ENCODE results near the gene IRF6.

IRF6 gene

GRCh38 chr1:209769171-209769904, 36.6 kb downstream of the IRF6 start:
- no peak overlapping the region for H2AK5ac ChIP-seq (ENCODE audit: low read length)
- peaks cover 5% of the 10 kb centered on the region for H3K4me1 ChIP-seq (ENCODE audit: control insufficient read depth, low read depth, low read length)
- H3K27ac ChIP-seq (ENCODE audit: low read depth, low read length), result no peak overlapping the region
- no peaks in the 10 kb centered on the region for H3K79me1 ChIP-seq (ENCODE audit: low read length)
- no peak overlapping the region for H2BK5ac ChIP-seq (ENCODE audit: low read length)
- peak; percentile 34 for DNase-seq
- no CpG with 5 or more reads among the region's 13 CpGs for WGBS (ENCODE audit: extremely low coverage, insufficient coverage, low lambda C conversion rate)
- no peak overlapping the region for H4K5ac ChIP-seq (ENCODE audit: low read length)
- H3K4ac ChIP-seq (ENCODE audit: low read depth, low read length), result no peak overlapping the region
- peak overlapping the region; percentile 1 for H3K56ac ChIP-seq (ENCODE audit: low read length)
- no peak overlapping the region for H2BK120ac ChIP-seq (ENCODE audit: low read depth, low read length)
- H3K36me3 ChIP-seq (ENCODE audit: control insufficient read depth, insufficient read depth, low read length), result no peaks in the 10 kb centered on the region
- H3K23ac ChIP-seq (ENCODE audit: low read length), result no peak overlapping the region
- no peak overlapping the region for H3K18ac ChIP-seq (ENCODE audit: low read length)
- H2BK15ac ChIP-seq (replicated peaks; ENCODE audit: low read depth), result no peak overlapping the region
- no peaks in the 10 kb centered on the region for H3K79me2 ChIP-seq (ENCODE audit: control insufficient read depth, insufficient read depth, low read length)
- no peaks in the 10 kb centered on the region for H3K27me3 ChIP-seq (ENCODE audit: insufficient read depth, low read length, poor library complexity)
- H3K4me2 ChIP-seq (ENCODE audit: low read length), result no peak overlapping the region
- no peak overlapping the region for H3K9ac ChIP-seq (ENCODE audit: low read length)
- H4K8ac ChIP-seq (ENCODE audit: low read depth, low read length), result no peak overlapping the region
- H3K4me3 ChIP-seq (ENCODE audit: low read length), result no peak overlapping the region

- H4K8ac ChIP-seq (ENCODE audit: low read depth, low read length), result no peak overlapping the region
- no peaks in the 10 kb centered on the region for H3K79me2 ChIP-seq (ENCODE audit: control insufficient read depth, insufficient read depth, low read length)
- H3K4me3 ChIP-seq (ENCODE audit: low read length), result no peak overlapping the region
- no peak overlapping the region for H2BK5ac ChIP-seq (ENCODE audit: low read length)
- no CpG with 5 or more reads among the region's 9 CpGs for WGBS (ENCODE audit: extremely low coverage, insufficient coverage, low lambda C conversion rate)
- H3K4me2 ChIP-seq (ENCODE audit: low read length), result no peak overlapping the region
- no peaks in the 10 kb centered on the region for H3K79me1 ChIP-seq (ENCODE audit: low read length)
- H4K5ac ChIP-seq (ENCODE audit: low read length), result no peak overlapping the region
- no peaks in the 10 kb centered on the region for H3K27me3 ChIP-seq (ENCODE audit: insufficient read depth, low read length, poor library complexity)
- no peak for DNase-seq
- H3K36me3 ChIP-seq (ENCODE audit: control insufficient read depth, insufficient read depth, low read length), result no peaks in the 10 kb centered on the region
- no peak overlapping the region for H3K18ac ChIP-seq (ENCODE audit: low read length)
- H3K23ac ChIP-seq (ENCODE audit: low read length), result no peak overlapping the region
- no peak overlapping the region for H2BK15ac ChIP-seq (replicated peaks; ENCODE audit: low read depth)
- no peak overlapping the region for H3K4ac ChIP-seq (ENCODE audit: low read depth, low read length)
- H3K4me1 ChIP-seq (ENCODE audit: control insufficient read depth, low read depth, low read length), result peaks cover 5% of the 10 kb centered on the region
- no peak overlapping the region for H3K9ac ChIP-seq (ENCODE audit: low read length)
- H2BK120ac ChIP-seq (ENCODE audit: low read depth, low read length), result no peak overlapping the region
- no peak overlapping the region for H3K56ac ChIP-seq (ENCODE audit: low read length)
- no peak overlapping the region for H2AK5ac ChIP-seq (ENCODE audit: low read length)
- no peak overlapping the region for H3K27ac ChIP-seq (ENCODE audit: low read depth, low read length)
These were observed 37.6 kb downstream of the IRF6 start for GRCh38 chr1:209768354-209768774.

DNA sequence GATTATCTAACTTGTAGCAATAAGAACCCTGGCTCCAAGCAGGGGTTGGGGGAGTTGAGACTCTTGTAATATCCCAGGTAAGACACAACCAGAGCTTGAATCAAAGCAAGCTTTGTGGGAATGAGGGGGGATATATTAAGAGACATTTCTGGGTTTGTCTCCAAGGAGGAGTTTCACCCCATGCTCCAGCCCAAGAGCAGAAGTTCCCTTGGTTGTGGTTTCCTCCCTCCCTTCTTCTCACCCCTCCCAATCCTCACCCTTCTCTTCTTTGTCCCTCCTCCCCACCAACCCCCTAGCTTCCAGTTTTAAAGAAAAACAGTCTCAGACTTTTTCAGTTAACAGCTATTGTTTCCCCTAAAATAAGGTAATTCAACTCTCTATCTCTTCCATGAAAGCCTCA, 38.2 kb downstream of the IRF6 start:
- Histone ChIP-seq H2AK5ac (ENCODE audit: low read length) (no peak overlapping the region), H4K5ac (ENCODE audit: low read length) (no peak overlapping the region), H3K4me2 (ENCODE audit: low read length) (no peak overlapping the region), H3K4me3 (ENCODE audit: low read length) (no peak overlapping the region), H3K23ac (ENCODE audit: low read length) (no peak overlapping the region), H3K56ac (ENCODE audit: low read length) (no peak overlapping the region), H4K8ac (ENCODE audit: low read depth, low read length) (no peak overlapping the region), H3K4me1 (ENCODE audit: control insufficient read depth, low read depth, low read length) (peaks cover 5% of the 10 kb centered on the region), H3K27me3 (ENCODE audit: insufficient read depth, low read length, poor library complexity) (no peaks in the 10 kb centered on the region), H2BK120ac (ENCODE audit: low read depth, low read length) (no peak overlapping the region), H3K36me3 (ENCODE audit: control insufficient read depth, insufficient read depth, low read length) (no peaks in the 10 kb centered on the region), H3K18ac (ENCODE audit: low read length) (no peak overlapping the region), H3K79me2 (ENCODE audit: control insufficient read depth, insufficient read depth, low read length) (no peaks in the 10 kb centered on the region), H2BK5ac (ENCODE audit: low read length) (no peak overlapping the region), H2BK15ac (replicated peaks; ENCODE audit: low read depth) (no peak overlapping the region), H3K27ac (ENCODE audit: low read depth, low read length) (no peak overlapping the region), H3K79me1 (ENCODE audit: low read length) (no peaks in the 10 kb centered on the region), H3K4ac (ENCODE audit: low read depth, low read length) (no peak overlapping the region), H3K9ac (ENCODE audit: low read length) (no peak overlapping the region)
- DNase-seq, result no peak

GRCh38 chr1:209767096-209767495, 38.8 kb downstream of the IRF6 start:
- Histone ChIP-seq H3K79me1 (ENCODE audit: low read length) (no peaks in the 10 kb centered on the region), H3K56ac (ENCODE audit: low read length) (no peak overlapping the region), H3K9ac (ENCODE audit: low read length) (no peak overlapping the region), H3K4me2 (ENCODE audit: low read length) (no peak overlapping the region), H3K79me2 (ENCODE audit: control insufficient read depth, insufficient read depth, low read length) (no peaks in the 10 kb centered on the region), H4K5ac (ENCODE audit: low read length) (no peak overlapping the region), H3K36me3 (ENCODE audit: control insufficient read depth, insufficient read depth, low read length) (no peaks in the 10 kb centered on the region), H2BK5ac (ENCODE audit: low read length) (no peak overlapping the region), H3K4me3 (ENCODE audit: low read length) (no peak overlapping the region), H3K4ac (ENCODE audit: low read depth, low read length) (no peak overlapping the region), H2BK120ac (ENCODE audit: low read depth, low read length) (no peak overlapping the region), H3K4me1 (ENCODE audit: control insufficient read depth, low read depth, low read length) (peaks cover 5% of the 10 kb centered on the region), H3K27me3 (ENCODE audit: insufficient read depth, low read length, poor library complexity) (no peaks in the 10 kb centered on the region), H2AK5ac (ENCODE audit: low read length) (no peak overlapping the region), H3K23ac (ENCODE audit: low read length) (no peak overlapping the region), H2BK15ac (replicated peaks; ENCODE audit: low read depth) (no peak overlapping the region), H4K8ac (ENCODE audit: low read depth, low read length) (no peak overlapping the region), H3K18ac (ENCODE audit: low read length) (no peak overlapping the region), H3K27ac (ENCODE audit: low read depth, low read length) (no peak overlapping the region)
- DNase-seq, result no peak

DNA sequence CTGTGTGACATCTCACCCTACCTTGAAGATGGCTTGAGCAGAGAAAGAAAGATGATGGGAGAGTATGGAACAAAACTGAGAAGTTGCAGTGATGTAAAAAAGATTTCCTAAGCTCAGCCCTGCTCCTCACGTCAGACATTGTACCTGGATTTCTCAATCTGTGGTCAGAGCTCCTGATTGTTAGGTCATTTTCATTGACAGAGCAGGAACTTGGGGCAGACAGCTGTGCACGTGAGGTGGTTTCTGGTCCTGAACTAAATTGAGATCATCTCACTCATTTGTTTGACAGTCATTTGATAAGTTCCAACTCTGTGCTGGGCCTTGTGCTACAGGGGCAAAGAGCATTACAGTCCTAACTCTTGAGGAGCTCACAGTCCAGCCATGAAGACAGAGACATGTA, 39.9 kb downstream of the IRF6 start:
- Histone ChIP-seq H3K18ac (ENCODE audit: low read length) (no peak overlapping the region), H2AK5ac (ENCODE audit: low read length) (no peak overlapping the region), H2BK5ac (ENCODE audit: low read length) (no peak overlapping the region), H3K4me2 (ENCODE audit: low read length) (no peak overlapping the region), H2BK120ac (ENCODE audit: low read depth, low read length) (no peak overlapping the region), H3K23ac (ENCODE audit: low read length) (no peak overlapping the region), H3K79me2 (ENCODE audit: control insufficient read depth, insufficient read depth, low read length) (no peaks in the 10 kb centered on the region), H4K8ac (ENCODE audit: low read depth, low read length) (no peak overlapping the region), H3K4me1 (ENCODE audit: control insufficient read depth, low read depth, low read length) (peaks cover 5% of the 10 kb centered on the region), H3K36me3 (ENCODE audit: control insufficient read depth, insufficient read depth, low read length) (no peaks in the 10 kb centered on the region), H3K79me1 (ENCODE audit: low read length) (no peaks in the 10 kb centered on the region), H3K4me3 (ENCODE audit: low read length) (no peak overlapping the region), H2BK15ac (replicated peaks; ENCODE audit: low read depth) (no peak overlapping the region), H3K4ac (ENCODE audit: low read depth, low read length) (no peak overlapping the region), H4K5ac (ENCODE audit: low read length) (no peak overlapping the region), H3K56ac (ENCODE audit: low read length) (no peak overlapping the region), H3K27me3 (ENCODE audit: insufficient read depth, low read length, poor library complexity) (no peaks in the 10 kb centered on the region), H3K27ac (ENCODE audit: low read depth, low read length) (no peak overlapping the region), H3K9ac (ENCODE audit: low read length) (no peak overlapping the region)
- WGBS (ENCODE audit: extremely low coverage, insufficient coverage, low lambda C conversion rate), result no CpG with 5 or more reads among the region's 2 CpGs
- no peak for DNase-seq

- Histone ChIP-seq H3K4ac (ENCODE audit: low read depth, low read length) (no peak overlapping the region), H3K23ac (ENCODE audit: low read length) (no peak overlapping the region), H3K9ac (ENCODE audit: low read length) (no peak overlapping the region), H3K79me2 (ENCODE audit: control insufficient read depth, insufficient read depth, low read length) (no peaks in the 10 kb centered on the region), H2BK5ac (ENCODE audit: low read length) (no peak overlapping the region), H2BK120ac (ENCODE audit: low read depth, low read length) (no peak overlapping the region), H3K4me1 (ENCODE audit: control insufficient read depth, low read depth, low read length) (no peaks in the 10 kb centered on the region), H2BK15ac (replicated peaks; ENCODE audit: low read depth) (no peak overlapping the region), H3K56ac (ENCODE audit: low read length) (no peak overlapping the region), H3K27me3 (ENCODE audit: insufficient read depth, low read length, poor library complexity) (no peaks in the 10 kb centered on the region), H3K36me3 (ENCODE audit: control insufficient read depth, insufficient read depth, low read length) (no peaks in the 10 kb centered on the region), H2AK5ac (ENCODE audit: low read length) (no peak overlapping the region), H4K5ac (ENCODE audit: low read length) (no peak overlapping the region), H3K4me3 (ENCODE audit: low read length) (no peak overlapping the region), H3K18ac (ENCODE audit: low read length) (no peak overlapping the region), H3K4me2 (ENCODE audit: low read length) (no peak overlapping the region), H4K8ac (ENCODE audit: low read depth, low read length) (no peak overlapping the region), H3K79me1 (ENCODE audit: low read length) (no peaks in the 10 kb centered on the region), H3K27ac (ENCODE audit: low read depth, low read length) (no peak overlapping the region)
- DNase-seq, result no peak
These were observed 44.8 kb downstream of the IRF6 start for GRCh38 chr1:209761011-209761635.

All from mesendoderm (in vitro differentiated cells).